ENCODE results near the gene CEP120.
"Not testable (repeated sequence)": the region's sequence is repeated elsewhere in the genome, so short reads cannot be mapped to it uniquely, and the experiment has no call there.

The CEP120 gene
- 69.7 to 154 (median 118) reads per million in 9 experiments for total RNA-seq

- Mint-ChIP-seq H3K4me3 (no peak within 1 kb of the TSS), H3K9me3 (no peaks in the 10 kb centered on the region), H3K4me1 (ENCODE audit: low read depth in 2 of 2) (peaks cover 18 to 19% of the 10 kb centered on the region in 2 donors), H3K27ac (no peak within 1 kb of the TSS), H3K27me3 (no peaks in the 10 kb centered on the region), H3K36me3 (ENCODE audit: insufficient read depth) (peaks cover 1% of the 10 kb centered on the region)
- peak; percentile 96 to 98 (median 97) for DNase-seq
- ATAC-seq (replicated peaks): peak; percentile 92
These were observed at the start of gene CEP120 for GRCh38 chr5:123423278-123424149. Gene CEP120, minus strand, starts transcription at chr5:123423403. Its CDS starts 405 bp downstream, at chr5:123422998.

- Mint-ChIP-seq H3K27me3 (peaks cover 24 to 37% of the 10 kb centered on the region in 2 donors), H3K4me1 (ENCODE audit: low read depth in 2 of 2) (peaks cover 0 to 1% of the 10 kb centered on the region in 2 donors), H3K4me3 (no peak overlapping the region), H3K9me3 (peaks cover 2 to 4% of the 10 kb centered on the region in 2 donors), H3K27ac (no peak overlapping the region), H3K36me3 (ENCODE audit: insufficient read depth) (no peaks in the 10 kb centered on the region)
- DNase-seq (no peak), ATAC-seq (replicated peaks) (no peak)
These were observed 49.1 kb upstream of the CEP120 start for GRCh38 chr5:123472150-123472924.

- H3K27ac Mint-ChIP-seq: no peak overlapping the region
- H3K27me3 Mint-ChIP-seq: peaks cover 29 to 41% of the 10 kb centered on the region in 2 donors
- ATAC-seq (replicated peaks) (no peak), DNase-seq (no peak)
- peaks cover 0 to 1% of the 10 kb centered on the region in 2 donors for H3K4me1 Mint-ChIP-seq (ENCODE audit: low read depth in 2 of 2)
- no peaks in the 10 kb centered on the region for H3K36me3 Mint-ChIP-seq (ENCODE audit: insufficient read depth)
- H3K9me3 Mint-ChIP-seq: peaks cover 5 to 8% of the 10 kb centered on the region in 2 donors
- H3K4me3 Mint-ChIP-seq: no peak overlapping the region
These were observed 48.2 kb upstream of the CEP120 start for GRCh38 chr5:123471385-123471784.

GRCh38 chr5:123466839-123467238 is 43.6 kb upstream of the CEP120 start:
- ATAC-seq (replicated peaks); H3K36me3 Mint-ChIP-seq (ENCODE audit: insufficient read depth); H3K4me3 Mint-ChIP-seq; H3K4me1 Mint-ChIP-seq (ENCODE audit: low read depth in 2 of 2); DNase-seq; H3K27ac Mint-ChIP-seq; H3K9me3 Mint-ChIP-seq: not testable (repeated sequence)
- peaks cover 28 to 29% of the 10 kb centered on the region in 2 donors for H3K27me3 Mint-ChIP-seq

DNA sequence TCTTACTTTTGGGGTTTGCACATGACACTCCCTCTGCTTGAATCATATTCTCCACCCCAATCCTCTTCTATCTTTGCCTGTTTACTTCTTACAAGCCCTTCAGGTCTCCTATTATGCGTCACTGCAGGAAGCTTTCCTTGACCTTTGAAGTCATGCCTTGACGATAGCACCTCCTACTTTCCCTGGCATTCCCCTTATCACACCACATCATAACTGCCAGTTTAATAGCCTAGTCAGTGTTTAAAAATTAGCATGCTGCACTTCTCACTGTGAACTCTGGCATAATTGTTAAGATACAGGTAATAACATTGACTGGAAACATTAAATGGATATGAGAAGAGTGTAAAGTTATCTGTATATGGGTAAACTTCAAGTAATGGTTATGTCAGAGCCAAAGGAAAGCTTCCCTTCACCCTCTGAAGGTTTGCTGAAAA is 37.1 kb upstream of the CEP120 start:
- Mint-ChIP-seq H3K27ac (no peak overlapping the region), H3K4me3 (no peak overlapping the region), H3K4me1 (ENCODE audit: low read depth in 2 of 2) (no peaks in the 10 kb centered on the region), H3K9me3 (no peaks in the 10 kb centered on the region), H3K27me3 (no peaks in the 10 kb centered on the region), H3K36me3 (ENCODE audit: insufficient read depth) (no peaks in the 10 kb centered on the region)
- DNase-seq (no peak), ATAC-seq (replicated peaks) (peak; percentile 73)

GRCh38 chr5:123458994-123459393 is 35.8 kb upstream of the CEP120 start:
- H3K4me1 Mint-ChIP-seq (ENCODE audit: low read depth in 2 of 2); H3K27me3 Mint-ChIP-seq; H3K9me3 Mint-ChIP-seq; DNase-seq; H3K27ac Mint-ChIP-seq; ATAC-seq (replicated peaks); H3K36me3 Mint-ChIP-seq (ENCODE audit: insufficient read depth); H3K4me3 Mint-ChIP-seq: not testable (repeated sequence)

- Mint-ChIP-seq H3K4me3 (no peak overlapping the region), H3K27ac (no peak overlapping the region), H3K4me1 (ENCODE audit: low read depth in 2 of 2) (no peaks in the 10 kb centered on the region), H3K36me3 (ENCODE audit: insufficient read depth) (no peaks in the 10 kb centered on the region), H3K9me3 (no peaks in the 10 kb centered on the region), H3K27me3 (peaks cover 6 to 8% of the 10 kb centered on the region in 2 donors)
- ATAC-seq (replicated peaks) (no peak), DNase-seq (no peak)
These were observed 33.0 kb upstream of the CEP120 start for GRCh38 chr5:123456242-123456641.

- Mint-ChIP-seq H3K9me3 (no peaks in the 10 kb centered on the region), H3K4me1 (ENCODE audit: low read depth in 2 of 2) (no peaks in the 10 kb centered on the region), H3K36me3 (ENCODE audit: insufficient read depth) (no peaks in the 10 kb centered on the region), H3K4me3 (no peak overlapping the region), H3K27me3 (peaks cover 6 to 8% of the 10 kb centered on the region in 2 donors), H3K27ac (no peak overlapping the region)
- ATAC-seq (replicated peaks): no peak
- no peak for DNase-seq
These were observed 32.4 kb upstream of the CEP120 start for GRCh38 chr5:123455640-123456039.

DNA sequence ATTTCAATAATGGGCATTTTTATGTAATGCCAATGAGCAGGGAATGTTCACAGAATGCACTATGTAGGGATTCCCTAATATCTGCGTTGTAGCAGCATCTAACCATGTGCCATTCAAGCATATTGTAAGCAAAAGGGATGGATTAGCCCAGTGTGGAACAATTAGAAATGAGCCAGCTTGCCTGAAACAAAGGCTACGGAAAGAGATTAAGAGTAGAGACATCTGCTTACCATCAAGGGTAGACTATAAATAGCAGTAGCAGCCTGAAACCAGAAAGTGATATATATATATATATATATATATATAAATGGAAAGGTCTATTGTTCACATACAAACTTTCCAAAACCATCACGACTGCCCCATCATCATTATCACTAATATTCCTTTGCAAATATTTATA is 31.9 kb upstream of the CEP120 start:
- no peak overlapping the region for H3K27ac Mint-ChIP-seq
- ATAC-seq (replicated peaks): no peak
- peaks cover 6 to 8% of the 10 kb centered on the region in 2 donors for H3K27me3 Mint-ChIP-seq
- H3K4me3 Mint-ChIP-seq: no peak overlapping the region
- H3K36me3 Mint-ChIP-seq (ENCODE audit: insufficient read depth): no peaks in the 10 kb centered on the region
- no peaks in the 10 kb centered on the region for H3K4me1 Mint-ChIP-seq (ENCODE audit: low read depth in 2 of 2)
- H3K9me3 Mint-ChIP-seq: no peaks in the 10 kb centered on the region
- no peak for DNase-seq

- Mint-ChIP-seq H3K27me3 (peaks cover 6 to 8% of the 10 kb centered on the region in 2 donors), H3K36me3 (ENCODE audit: insufficient read depth) (no peaks in the 10 kb centered on the region), H3K9me3 (no peaks in the 10 kb centered on the region), H3K4me1 (ENCODE audit: low read depth in 2 of 2) (no peaks in the 10 kb centered on the region), H3K27ac (peak overlapping the region in 1 of 2 donors; percentile 12), H3K4me3 (no peak overlapping the region)
- ATAC-seq (replicated peaks): no peak
- no peak for DNase-seq
These were observed 31.2 kb upstream of the CEP120 start for GRCh38 chr5:123454259-123454911.

GRCh38 chr5:123452401-123452800 is 29.2 kb upstream of the CEP120 start:
- Mint-ChIP-seq H3K9me3 (no peaks in the 10 kb centered on the region), H3K4me1 (ENCODE audit: low read depth in 2 of 2) (no peaks in the 10 kb centered on the region), H3K36me3 (ENCODE audit: insufficient read depth) (no peaks in the 10 kb centered on the region), H3K4me3 (no peak overlapping the region), H3K27ac (no peak overlapping the region), H3K27me3 (peaks cover 6 to 8% of the 10 kb centered on the region in 2 donors)
- DNase-seq (no peak), ATAC-seq (replicated peaks) (no peak)

- H3K27me3 Mint-ChIP-seq: peaks cover 8 to 9% of the 10 kb centered on the region in 2 donors
- no peaks in the 10 kb centered on the region for H3K4me1 Mint-ChIP-seq (ENCODE audit: low read depth in 2 of 2)
- H3K27ac Mint-ChIP-seq: no peak overlapping the region
- no peak for ATAC-seq (replicated peaks)
- H3K36me3 Mint-ChIP-seq (ENCODE audit: insufficient read depth): no peaks in the 10 kb centered on the region
- H3K9me3 Mint-ChIP-seq: no peaks in the 10 kb centered on the region
- H3K4me3 Mint-ChIP-seq: no peak overlapping the region
- no peak for DNase-seq
These were observed 27.8 kb upstream of the CEP120 start for GRCh38 chr5:123451047-123451446.

DNA sequence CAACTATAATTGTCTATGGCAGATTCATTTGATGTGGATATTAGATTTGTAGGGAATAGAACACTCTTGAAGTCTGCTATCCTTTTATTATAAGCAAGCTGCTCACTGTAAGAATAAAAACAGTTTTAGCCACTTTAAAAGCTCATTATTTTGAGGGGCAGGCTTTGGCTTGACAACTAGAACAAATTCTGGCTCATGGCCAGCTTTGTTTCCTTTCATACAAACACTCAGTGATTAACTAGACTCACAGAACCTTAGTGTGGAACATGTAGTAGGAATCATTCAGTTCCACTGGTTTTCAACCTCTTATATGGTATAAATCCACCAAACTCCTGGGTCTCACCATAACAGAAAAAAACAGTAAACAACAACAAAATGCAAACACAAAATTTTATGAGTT is 27.4 kb upstream of the CEP120 start:
- DNase-seq (no peak), ATAC-seq (replicated peaks) (no peak)
- Mint-ChIP-seq H3K36me3 (ENCODE audit: insufficient read depth) (no peaks in the 10 kb centered on the region), H3K4me1 (ENCODE audit: low read depth in 2 of 2) (no peaks in the 10 kb centered on the region), H3K9me3 (no peaks in the 10 kb centered on the region), H3K27me3 (peaks cover 8 to 13% of the 10 kb centered on the region in 2 donors), H3K4me3 (no peak overlapping the region), H3K27ac (no peak overlapping the region)
